GM12872 (cell line): ENCODE measurements around the gene ELOVL5.

Experiments
- CTCF ChIP-seq: IDR thresholded peaks from 3 replicates; pipeline ENCODE4 v1.5.1; 2011; ENCODE audit warnings: low read depth, mild to moderate bottlenecking, low read length, moderate library complexity; ENCODE audit not compliant: insufficient read depth

ELOVL5 gene

GRCh38 chr6:53257533-53257932, 91.2 kb downstream of the ELOVL5 start:
- TF ChIP-seq CTCF: no peak

GRCh38 chr6:53257001-53257400, 91.7 kb downstream of the ELOVL5 start:
- TF ChIP-seq CTCF: no peak

- TF ChIP-seq CTCF: no peak
These were observed 96.5 kb downstream of the ELOVL5 start for GRCh38 chr6:53252177-53252692.

GRCh38 chr6:53251033-53251672, 97.6 kb downstream of the ELOVL5 start:
- TF ChIP-seq CTCF: no peak

GRCh38 chr6:53250176-53251032, 98.3 kb downstream of the ELOVL5 start:
- no peak for TF ChIP-seq CTCF

- no peak for TF ChIP-seq CTCF
These were observed 101.8 kb downstream of the ELOVL5 start for GRCh38 chr6:53246924-53247323.

- TF ChIP-seq CTCF: no peak
These were observed 103.8 kb downstream of the ELOVL5 start for GRCh38 chr6:53244958-53245357.
